Smooth muscle cell of the brain vasculature (primary cell): ENCODE data around the gene CBFA2T3.
"Not testable (repeated sequence)": the region's sequence is repeated elsewhere in the genome, so short reads cannot be mapped to it uniquely, and the experiment has no call there.

Source experiments
- DNase-seq: peaks from one replicate; pipeline ENCODE4 v3.0.0-alpha.2; 2012; ENCODE audit warnings: low read depth, low spot score

CBFA2T3 gene

DNA sequence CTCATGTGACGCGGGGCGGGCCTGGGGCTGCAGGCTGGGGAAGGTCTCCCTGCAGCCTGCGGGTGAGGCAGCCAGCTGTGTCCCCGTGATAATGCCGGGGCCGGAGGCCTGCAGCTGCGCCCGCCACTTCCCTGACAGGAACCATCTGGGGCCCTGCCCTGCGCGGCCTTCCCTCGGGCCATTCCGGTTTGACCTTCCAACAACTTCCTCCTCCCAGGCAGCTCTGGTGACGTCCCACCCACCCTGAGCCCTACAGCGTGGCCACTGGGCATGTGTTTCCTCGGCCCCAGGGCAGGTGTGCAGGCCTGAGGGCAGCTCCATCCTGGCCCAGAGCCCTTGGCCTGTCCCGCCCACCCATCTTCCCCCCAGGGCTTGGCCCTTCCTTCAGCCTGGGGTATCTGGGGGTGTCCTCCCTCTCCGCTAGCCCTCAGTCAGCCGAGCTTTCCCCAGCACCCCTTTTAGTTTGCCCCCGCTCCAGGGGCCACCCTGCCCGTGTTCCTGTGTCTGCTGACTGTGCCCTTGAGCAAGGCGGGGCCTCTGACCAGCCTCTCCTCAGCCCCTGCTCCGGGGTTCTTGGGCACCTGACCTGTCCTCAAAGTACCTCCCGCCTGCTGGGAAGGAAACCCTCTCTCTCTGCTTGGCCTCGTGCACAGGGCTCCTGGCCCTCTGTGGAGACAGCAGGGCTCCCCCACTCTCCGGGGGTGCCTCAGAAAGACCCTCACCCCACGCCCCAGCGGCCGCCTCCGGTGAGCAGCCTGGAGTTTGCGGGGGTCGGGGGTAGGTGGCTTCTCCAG, at the start of gene CBFA2T3:
CBFA2T3 (minus strand) TSS at position 190 of the 794 bp plus-strand sequence. CDS start 400 bp downstream, outside the sequence.
- DNase-seq, result no peak

DNA sequence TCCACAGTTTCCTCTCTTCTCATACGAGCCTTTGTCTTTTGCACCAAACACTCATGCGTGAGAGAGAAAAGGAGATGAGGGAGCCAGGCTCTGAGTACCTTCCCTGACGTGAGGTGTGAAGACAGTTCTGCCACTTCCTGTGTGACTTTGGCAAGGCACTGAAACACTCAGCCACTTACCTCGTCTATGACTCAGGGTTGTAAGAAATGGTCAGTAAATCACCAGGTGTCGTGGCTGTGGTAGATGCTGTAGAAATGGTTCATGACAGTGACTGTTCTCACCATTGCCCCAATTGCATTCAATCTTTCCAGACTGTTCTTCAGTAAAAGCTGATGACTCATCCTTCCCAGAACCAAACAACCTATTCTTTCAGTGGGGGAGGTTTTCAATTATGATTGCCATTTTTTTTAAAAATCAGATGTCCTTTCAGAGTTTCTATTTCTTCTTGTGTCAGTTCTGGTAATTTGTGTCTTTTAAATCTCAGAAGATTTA, 49.2 kb upstream of the CBFA2T3 start:
- DNase-seq, result no peak

DNA sequence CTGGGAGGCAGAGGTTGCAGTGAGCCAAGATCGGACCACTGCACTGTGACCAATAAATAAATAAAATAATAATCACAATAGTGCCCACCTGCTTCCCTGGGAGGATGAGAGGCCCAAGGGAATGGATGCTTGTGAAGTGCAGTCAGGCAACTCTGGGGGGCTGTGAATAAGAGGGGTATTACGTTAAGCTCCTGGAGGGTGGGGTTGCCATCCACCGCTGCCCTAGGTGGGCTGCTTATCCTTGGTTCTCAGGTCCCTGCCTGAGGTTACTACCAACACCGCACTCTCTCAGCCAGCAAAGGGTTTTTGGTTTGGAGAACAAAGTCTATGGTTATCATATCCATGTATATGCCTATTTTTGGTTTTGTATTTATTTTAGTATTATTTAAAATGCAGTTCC, 48.6 kb upstream of the CBFA2T3 start:
- DNase-seq, result no peak

GRCh38 chr16:89024546-89025060, 47.6 kb upstream of the CBFA2T3 start:
- DNase-seq, result no peak

- DNase-seq, result no peak
These were observed 46.9 kb upstream of the CBFA2T3 start for GRCh38 chr16:89023621-89024511.

- DNase-seq, result no peak
These were observed 46.1 kb upstream of the CBFA2T3 start for GRCh38 chr16:89023151-89023551.

DNA sequence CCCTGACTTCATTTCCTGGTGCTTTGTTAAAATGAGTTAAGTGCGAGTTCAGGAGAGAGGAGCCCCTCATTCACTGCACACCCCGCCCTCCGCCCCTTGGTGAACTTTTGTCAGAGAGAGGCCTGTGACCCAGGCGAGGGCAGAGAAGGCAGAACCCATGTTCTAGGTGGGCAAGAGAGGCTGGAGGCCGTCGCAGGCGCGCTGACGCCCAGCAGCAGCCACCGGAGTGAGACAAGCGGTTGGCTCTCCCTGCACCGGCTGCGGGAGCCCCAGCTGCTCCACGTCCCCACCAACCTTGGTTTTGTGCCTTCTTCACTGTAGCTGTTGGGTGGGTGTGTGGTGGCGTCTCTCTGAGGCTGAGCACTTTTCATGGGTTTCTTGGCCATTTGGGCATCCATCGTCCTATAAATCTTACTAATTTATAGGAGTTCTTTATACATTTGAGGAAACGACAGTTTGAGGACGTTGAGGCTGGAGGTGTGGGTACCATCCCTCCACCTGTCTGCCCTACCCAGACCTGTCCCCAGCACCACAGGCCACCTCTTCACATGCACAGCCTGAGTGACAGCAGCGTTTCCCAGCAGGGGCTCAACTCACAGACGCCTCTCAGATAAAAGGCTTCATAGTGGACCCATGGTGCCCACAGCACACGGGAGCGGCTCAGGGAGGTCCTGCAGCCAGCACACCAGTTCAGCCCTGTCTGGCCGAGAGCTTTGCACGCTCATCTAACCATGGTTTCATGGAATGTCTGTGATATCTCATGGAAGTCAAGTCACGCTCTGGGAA, 45.2 kb upstream of the CBFA2T3 start:
- DNase-seq, result no peak

DNA sequence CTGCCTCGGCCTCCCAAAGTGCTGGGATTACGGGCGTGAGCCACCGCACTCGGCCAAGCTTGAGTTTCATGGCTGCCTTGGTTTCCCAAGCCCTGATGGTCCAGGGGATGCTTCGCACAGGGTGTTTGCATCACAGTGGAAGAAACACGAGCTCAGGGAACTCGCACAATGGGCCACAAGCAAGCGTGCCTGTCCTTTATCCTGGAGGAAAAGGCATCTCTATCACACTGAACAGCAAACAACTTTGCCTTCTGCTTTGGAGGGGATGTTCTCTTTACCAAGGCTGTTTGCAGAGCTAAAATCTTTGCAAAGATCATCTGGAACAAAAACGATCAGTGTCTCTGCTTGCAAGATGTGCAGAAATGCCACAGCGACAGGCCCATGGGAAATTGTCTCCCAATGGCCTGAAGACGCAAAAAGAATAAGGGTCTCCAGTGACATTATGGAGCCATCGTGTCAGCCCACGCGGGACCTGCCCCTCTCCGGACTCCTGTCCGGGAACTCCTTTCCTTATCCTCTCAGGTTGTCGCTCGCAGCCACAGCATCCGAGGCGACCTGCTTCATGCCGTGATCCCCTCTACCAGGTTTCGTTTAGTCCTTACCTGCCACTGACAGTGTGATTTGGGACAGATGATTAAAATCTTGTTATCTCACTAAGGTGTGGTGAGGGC, 44.1 kb upstream of the CBFA2T3 start:
- DNase-seq, result no peak

DNA sequence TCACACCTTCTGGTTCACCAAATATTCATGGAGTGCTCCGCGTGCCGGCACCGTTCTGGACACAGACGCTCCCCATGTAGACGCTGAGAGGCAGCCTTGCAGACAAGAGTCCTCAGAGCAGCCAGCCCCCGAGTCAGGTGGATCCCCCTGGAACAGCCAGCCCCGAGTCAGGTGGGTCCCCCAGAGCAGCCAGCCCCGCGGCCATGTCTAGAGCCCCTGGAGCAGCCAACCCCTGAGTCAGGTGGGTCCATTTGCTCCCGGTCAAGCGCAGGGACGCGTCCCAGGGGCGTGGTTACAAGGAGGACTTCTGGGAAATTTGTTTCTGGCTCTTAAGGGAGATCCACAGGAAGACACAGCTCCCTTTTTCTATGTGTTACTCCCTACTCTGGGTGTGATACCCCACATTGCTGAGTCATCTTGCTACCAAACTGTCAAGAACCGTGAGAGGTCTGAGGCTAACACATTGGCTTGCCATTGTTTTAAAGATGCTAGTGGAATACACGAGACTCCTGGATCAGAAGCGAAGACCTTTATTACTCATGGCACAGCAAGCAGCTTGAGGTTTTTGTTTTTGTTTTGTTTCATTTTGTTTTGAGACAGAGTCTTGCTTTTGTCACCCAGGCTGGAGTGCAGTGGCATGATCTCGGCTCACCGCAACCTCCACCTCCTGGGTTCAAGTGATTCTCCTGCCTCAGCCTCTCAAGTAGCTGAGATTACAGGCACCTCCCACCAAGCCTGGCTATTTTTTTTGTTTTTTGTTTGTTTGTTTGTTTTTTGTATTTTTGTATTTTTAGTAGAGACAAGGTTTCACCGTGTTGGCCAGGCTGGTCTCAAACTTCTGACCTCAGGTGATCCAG, 43.3 kb upstream of the CBFA2T3 start:
- DNase-seq, result no peak

DNA sequence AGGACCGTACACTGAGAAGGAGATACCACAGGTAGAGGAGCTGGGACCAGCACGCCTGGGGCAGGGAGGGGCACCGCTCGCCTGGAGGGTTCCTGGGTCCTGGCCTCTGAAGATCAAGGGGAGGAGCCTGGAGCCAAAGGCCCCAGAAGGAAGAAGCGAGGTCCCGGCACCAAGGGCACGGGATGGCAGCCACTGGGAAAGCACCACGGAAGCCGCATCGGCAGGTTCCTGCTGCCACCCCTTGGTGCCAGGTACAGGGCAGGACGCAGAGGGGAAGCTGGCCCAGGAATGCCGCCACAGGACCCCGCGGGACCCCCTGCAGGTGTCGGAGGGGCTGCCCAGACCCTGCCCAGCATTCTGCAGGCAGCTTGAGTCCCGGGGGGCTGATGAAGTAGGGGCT, 42.5 kb upstream of the CBFA2T3 start:
- DNase-seq, result no peak

- DNase-seq, result no peak
These were observed 41.5 kb upstream of the CBFA2T3 start for GRCh38 chr16:89018282-89019158.

- DNase-seq, result no peak
These were observed 40.7 kb upstream of the CBFA2T3 start for GRCh38 chr16:89017543-89018281.

DNA sequence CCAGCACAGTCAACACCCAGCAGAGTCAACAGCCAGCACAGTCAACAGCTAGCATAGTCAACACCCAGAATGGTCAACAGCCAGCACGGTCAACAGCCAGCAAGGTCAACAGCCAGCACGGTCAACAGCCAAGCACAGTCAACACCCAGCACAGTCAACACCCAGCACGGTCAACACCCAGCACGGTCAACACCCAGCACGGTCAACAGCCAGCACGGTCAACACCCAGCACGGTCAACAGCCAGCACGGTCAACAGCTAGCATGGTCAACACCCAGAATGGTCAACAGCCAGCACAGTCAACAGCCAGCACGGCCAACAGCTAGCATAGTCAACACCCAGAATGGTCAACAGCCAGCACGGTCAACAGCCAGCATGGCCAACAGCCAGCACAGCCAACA, 39.6 kb upstream of the CBFA2T3 start:
- not testable (repeated sequence) for DNase-seq

GRCh38 chr16:89015271-89015859, 38.4 kb upstream of the CBFA2T3 start:
- no peak for DNase-seq

DNA sequence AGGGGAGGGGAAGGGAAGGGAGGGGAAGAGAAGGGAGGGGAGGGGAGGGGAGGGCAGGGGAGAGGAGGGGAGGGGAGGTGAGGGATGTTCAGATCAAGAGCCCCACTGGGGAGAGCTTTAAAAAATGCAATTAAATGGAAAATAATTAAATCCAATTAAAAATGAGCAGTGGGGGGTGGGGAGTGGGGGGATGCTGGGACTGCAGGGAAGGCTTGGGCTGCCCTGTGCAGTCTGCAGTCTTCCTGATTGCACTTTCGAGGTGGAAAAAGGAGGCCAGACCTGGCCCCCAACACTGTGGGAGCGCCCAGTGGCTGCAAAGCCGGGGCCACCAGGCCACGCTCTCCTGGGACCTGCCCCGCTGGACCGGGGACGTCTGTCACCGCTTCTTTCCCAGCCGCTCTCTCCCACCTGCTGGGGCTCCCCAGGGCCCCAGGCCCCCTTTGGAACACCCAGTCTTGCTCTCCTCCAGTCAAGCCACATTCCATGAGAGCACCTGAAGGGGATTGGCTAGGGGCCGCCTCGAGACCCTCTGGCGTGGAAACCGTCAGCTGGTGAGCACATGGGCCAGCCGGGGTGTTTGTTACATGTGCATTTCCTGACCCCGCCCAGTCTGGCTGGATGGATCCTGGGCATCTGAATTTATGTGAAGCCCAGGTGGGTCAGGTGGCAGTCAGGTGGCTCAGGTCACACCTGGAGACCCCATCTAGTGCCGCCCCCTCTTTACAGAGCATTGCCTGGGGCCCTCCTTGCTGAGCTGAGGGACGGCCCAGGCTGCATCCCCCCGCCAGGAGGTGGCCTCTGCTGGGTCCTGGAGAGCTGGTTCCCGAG, 37.6 kb upstream of the CBFA2T3 start:
- no peak for DNase-seq

GRCh38 chr16:89013692-89014402, 36.8 kb upstream of the CBFA2T3 start:
- DNase-seq, result no peak
